Astrocyte of the cerebellum (primary cell): Measurements from ENCODE around the gene PIM1.
"Not testable (repeated sequence)": the region's sequence is repeated elsewhere in the genome, so short reads cannot be mapped to it uniquely, and the experiment has no call there.

Experiments used
- DNase-seq: peaks from one replicate; pipeline ENCODE4 v3.0.0-alpha.2; 2011; ENCODE audit warnings: low read depth
- H3K4me3 ChIP-seq: 2 replicates; pipeline ENCODE4 v1.5.1; 2011; ENCODE audit warnings: mild to moderate bottlenecking, low read depth, low read length, moderate library complexity
- CTCF ChIP-seq: IDR thresholded peaks from 2 replicates; pipeline ENCODE4 v1.5.1; 2012; ENCODE audit warnings: low read length, low read depth, moderate library complexity, mild to moderate bottlenecking; ENCODE audit errors: missing control alignments
- in situ Hi-C: cut with HindIII; loops from 2 replicates; pipeline ENCODE4 v1.10.0; 2017; ENCODE audit warnings: low sequenced_read_pairs

PIM1 gene

GRCh38 chr6:37126961-37127616 lies 42.9 kb upstream of the PIM1 start:
- no peak overlapping the region for H3K4me3 ChIP-seq
- DNase-seq, result no peak
- no peak for TF ChIP-seq CTCF
- in situ Hi-C loops, result loop anchor here (5.0 kb wide), 1 partner anchor 40 kb away; no protein-coding TSS in a partner anchor

GRCh38 chr6:37127961-37128862 lies 41.7 kb upstream of the PIM1 start:
- H3K4me3 ChIP-seq, result no peak overlapping the region
- DNase-seq, result peak; percentile 37
- TF ChIP-seq CTCF, result no peak
- in situ Hi-C loops, result loop anchor here (5.0 kb wide), 1 partner anchor 39 kb away; no protein-coding TSS in a partner anchor

- in situ Hi-C loops, result loop anchor here (5.0 kb wide), 1 partner anchor 38 kb away; no protein-coding TSS in a partner anchor
- DNase-seq, result not testable (repeated sequence)
Observed at GRCh38 chr6:37128863-37129443, 41.0 kb upstream of the PIM1 start.

GRCh38 chr6:37129566-37129965 lies 40.4 kb upstream of the PIM1 start:
- in situ Hi-C loops, result loop anchor here (5.0 kb wide), 1 partner anchor 38 kb away; no protein-coding TSS in a partner anchor
- no peak overlapping the region for H3K4me3 ChIP-seq
- DNase-seq, result no peak
- no peak for TF ChIP-seq CTCF

More at GRCh38 chr6:37128863-37129443, 41.0 kb upstream of the PIM1 start:
- not testable (repeated sequence) for H3K4me3 ChIP-seq

- in situ Hi-C loops, result no loop called here
- DNase-seq, result no peak
- H3K4me3 ChIP-seq, result no peak overlapping the region
- no peak for TF ChIP-seq CTCF
Observed at GRCh38 chr6:37130704-37131103, 39.2 kb upstream of the PIM1 start.

GRCh38 chr6:37131104-37131959 lies 38.6 kb upstream of the PIM1 start:
- TF ChIP-seq CTCF, result no peak
- no peak overlapping the region for H3K4me3 ChIP-seq
- peak; percentile 39 for DNase-seq
- in situ Hi-C loops, result no loop called here
